Brain microvascular endothelial cell (primary cell): ENCODE data around the gene PKN3.
"Not testable (repeated sequence)": the region's sequence is repeated elsewhere in the genome, so short reads cannot be mapped to it uniquely, and the experiment has no call there.

Source experiments
- DNase-seq: peaks from one replicate; pipeline ENCODE4 v3.0.0-alpha.2; 2020
- H3K27ac ChIP-seq: fragments of 250-450 bp; sonication (Bioruptor Pico); 2 replicates; pipeline ENCODE4 v1.5.1; 2020; ENCODE audit warnings: mild to moderate bottlenecking, moderate library complexity
- H3K27me3 ChIP-seq: fragments of 250-450 bp; sonication (Bioruptor Pico); replicated peaks from 2 replicates; pipeline ENCODE4 v1.5.1; 2020; ENCODE audit warnings: mild to moderate bottlenecking
- H3K36me3 ChIP-seq: fragments of 250-450 bp; sonication (Bioruptor Pico); replicated peaks from 2 replicates; pipeline ENCODE4 v1.5.1; 2020; ENCODE audit warnings: mild to moderate bottlenecking
- H3K4me3 ChIP-seq: 2 replicates; pipeline ENCODE4 v1.5.1; 2011; ENCODE audit warnings: low read depth, mild to moderate bottlenecking, control low read depth, low read length, moderate library complexity
- in situ Hi-C: cut with HindIII; loops from 2 replicates; pipeline ENCODE4 v1.10.0; 2017; ENCODE audit warnings: low sequenced_read_pairs, low pct_ligation_motif_present
- TF ChIP-seq, protein P1 (sequence below): IDR thresholded peaks from 2 replicates; pipeline ENCODE4 v1.5.1; 2011; ENCODE audit warnings: low read depth, mild to moderate bottlenecking, moderate library complexity, low read length, control low read depth, inconsistent platforms; ENCODE audit errors: missing control alignments

Gene PKN3

DNA sequence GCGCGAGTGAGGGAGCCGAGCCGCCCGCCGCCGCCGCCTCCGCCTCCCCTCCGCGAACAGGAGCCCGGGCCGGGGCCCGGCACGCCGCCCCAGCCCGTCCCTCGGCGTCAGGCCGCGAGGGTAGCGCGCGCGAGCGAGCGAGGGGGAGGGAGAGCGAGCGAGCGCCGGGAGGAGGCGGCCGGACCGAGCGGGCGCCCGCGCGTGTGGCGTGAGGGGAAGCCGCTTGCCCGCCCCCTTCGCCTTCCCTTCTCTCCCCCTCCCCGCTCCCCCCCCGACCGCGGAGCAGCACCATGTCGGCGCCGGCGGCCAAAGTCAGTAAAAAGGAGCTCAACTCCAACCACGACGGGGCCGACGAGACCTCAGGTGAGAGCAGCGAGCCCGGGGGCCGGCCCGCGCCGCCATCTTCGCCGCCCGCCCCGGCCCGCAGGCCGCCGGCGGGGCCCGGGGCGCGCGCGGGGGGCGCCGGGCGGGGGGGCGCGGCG lies 13.0 kb upstream of the PKN3 start:
- no peaks in the 10 kb centered on the region for H3K27me3 ChIP-seq
- in situ Hi-C loops, result no loop called here
- H3K36me3 ChIP-seq, result peaks cover 32% of the 10 kb centered on the region
- H3K4me3 ChIP-seq, result peak overlapping the region; percentile 91
- H3K27ac ChIP-seq, result peak overlapping the region; percentile 72
- TF ChIP-seq, protein P1, sequence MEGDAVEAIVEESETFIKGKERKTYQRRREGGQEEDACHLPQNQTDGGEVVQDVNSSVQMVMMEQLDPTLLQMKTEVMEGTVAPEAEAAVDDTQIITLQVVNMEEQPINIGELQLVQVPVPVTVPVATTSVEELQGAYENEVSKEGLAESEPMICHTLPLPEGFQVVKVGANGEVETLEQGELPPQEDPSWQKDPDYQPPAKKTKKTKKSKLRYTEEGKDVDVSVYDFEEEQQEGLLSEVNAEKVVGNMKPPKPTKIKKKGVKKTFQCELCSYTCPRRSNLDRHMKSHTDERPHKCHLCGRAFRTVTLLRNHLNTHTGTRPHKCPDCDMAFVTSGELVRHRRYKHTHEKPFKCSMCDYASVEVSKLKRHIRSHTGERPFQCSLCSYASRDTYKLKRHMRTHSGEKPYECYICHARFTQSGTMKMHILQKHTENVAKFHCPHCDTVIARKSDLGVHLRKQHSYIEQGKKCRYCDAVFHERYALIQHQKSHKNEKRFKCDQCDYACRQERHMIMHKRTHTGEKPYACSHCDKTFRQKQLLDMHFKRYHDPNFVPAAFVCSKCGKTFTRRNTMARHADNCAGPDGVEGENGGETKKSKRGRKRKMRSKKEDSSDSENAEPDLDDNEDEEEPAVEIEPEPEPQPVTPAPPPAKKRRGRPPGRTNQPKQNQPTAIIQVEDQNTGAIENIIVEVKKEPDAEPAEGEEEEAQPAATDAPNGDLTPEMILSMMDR, result no peak
- DNase-seq, result peak; percentile 8

DNA sequence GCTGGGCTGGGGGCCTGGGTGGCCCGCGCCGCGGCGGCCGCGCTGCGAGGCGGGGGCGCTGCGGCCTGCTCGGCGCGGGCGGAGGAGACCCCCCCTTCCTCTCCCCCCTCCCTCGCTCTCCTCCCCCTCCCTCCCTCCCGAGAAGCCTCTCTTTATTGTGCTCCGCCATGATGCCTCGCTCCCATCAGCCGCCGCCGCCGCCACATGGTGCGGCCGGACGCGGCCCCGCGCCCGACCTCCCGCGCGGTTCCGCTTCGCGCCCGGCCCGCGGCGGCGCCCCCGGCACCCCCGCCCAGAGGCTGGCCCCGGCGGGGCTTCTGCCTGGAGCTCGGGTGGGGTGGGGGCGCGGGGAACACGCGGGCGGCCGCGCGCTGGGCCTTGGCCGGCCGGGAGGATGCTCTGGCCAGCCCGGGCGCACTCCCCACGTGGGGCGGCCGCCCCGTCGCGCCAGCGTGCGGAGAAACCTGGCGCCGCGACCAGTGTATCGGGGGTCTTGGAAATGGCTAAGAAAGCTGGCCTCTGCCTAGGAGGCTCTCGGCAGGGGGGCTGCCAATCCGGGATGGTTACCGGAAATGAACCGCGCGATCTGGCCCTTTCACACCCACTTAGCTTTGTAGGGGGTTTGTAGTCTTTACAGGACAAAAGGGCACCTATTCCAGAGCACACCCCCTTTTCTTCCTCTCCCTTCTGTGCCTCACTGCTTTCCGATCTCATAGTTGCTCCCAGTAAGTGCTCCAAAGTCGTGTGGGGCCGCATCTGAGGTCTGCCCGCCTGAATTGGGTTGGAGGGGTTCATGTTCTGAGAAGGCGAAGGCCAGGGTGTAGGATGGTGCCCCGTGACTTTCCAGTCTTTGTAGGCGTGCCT lies 12.3 kb upstream of the PKN3 start:
- peak overlapping the region; percentile 60 for H3K27ac ChIP-seq
- TF ChIP-seq, protein P1, result no peak
- in situ Hi-C loops, result no loop called here
- H3K36me3 ChIP-seq, result peaks cover 34% of the 10 kb centered on the region
- peak overlapping the region; percentile 91 for H3K4me3 ChIP-seq
- DNase-seq, result no peak
- no peaks in the 10 kb centered on the region for H3K27me3 ChIP-seq

DNA sequence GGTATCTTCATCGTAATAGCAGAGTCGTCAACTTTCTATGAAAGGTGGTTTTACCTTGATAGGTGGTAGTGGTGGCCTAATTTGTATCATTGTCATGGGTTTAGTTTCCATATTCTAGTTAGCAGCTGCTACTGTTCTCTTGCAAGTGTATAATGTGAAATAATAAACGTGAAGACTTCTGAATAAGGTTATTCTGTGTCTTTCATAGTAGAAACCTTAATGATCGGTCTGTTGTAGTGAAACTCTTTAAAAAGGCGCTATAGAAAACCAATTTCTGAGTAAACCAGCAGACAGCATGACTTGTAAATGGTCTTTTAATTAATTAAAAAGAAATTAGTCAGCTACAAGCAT lies 11.6 kb upstream of the PKN3 start:
- no peak overlapping the region for H3K27ac ChIP-seq
- DNase-seq, result no peak
- no peaks in the 10 kb centered on the region for H3K27me3 ChIP-seq
- in situ Hi-C loops, result no loop called here
- H3K36me3 ChIP-seq, result peaks cover 37% of the 10 kb centered on the region
- H3K4me3 ChIP-seq, result peak overlapping the region; percentile 91
- TF ChIP-seq, protein P1, result no peak

GRCh38 chr9:128693738-128694137 lies 8.6 kb upstream of the PKN3 start:
- peaks cover 55% of the 10 kb centered on the region for H3K36me3 ChIP-seq
- H3K27me3 ChIP-seq, H3K27ac ChIP-seq, in situ Hi-C loops, H3K4me3 ChIP-seq, DNase-seq: not testable (repeated sequence)

DNA sequence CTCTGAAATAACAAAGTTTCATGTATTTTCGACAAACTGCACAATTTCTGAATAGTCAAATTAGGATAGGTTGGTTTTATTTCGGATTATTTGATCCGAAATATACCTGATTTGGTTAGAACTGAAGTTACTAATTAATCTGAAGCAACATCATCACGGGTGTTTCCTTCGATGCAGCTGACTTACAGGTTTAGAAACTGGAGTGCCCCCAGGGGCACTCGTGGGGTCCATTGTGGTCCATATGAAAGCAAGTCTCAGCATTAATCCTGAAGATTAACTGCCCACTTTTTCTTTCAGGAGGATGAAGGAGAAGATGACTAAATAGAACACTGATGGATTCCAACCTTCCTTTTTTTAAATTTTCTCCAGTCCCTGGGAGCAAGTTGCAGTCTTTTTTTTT lies 8.0 kb upstream of the PKN3 start:
- TF ChIP-seq, protein P1, result no peak
- no peak for DNase-seq
- H3K4me3 ChIP-seq, result no peak overlapping the region
- peaks cover 55% of the 10 kb centered on the region for H3K36me3 ChIP-seq
- H3K27me3 ChIP-seq, result no peaks in the 10 kb centered on the region
- H3K27ac ChIP-seq, result no peak overlapping the region
- in situ Hi-C loops, result no loop called here

DNA sequence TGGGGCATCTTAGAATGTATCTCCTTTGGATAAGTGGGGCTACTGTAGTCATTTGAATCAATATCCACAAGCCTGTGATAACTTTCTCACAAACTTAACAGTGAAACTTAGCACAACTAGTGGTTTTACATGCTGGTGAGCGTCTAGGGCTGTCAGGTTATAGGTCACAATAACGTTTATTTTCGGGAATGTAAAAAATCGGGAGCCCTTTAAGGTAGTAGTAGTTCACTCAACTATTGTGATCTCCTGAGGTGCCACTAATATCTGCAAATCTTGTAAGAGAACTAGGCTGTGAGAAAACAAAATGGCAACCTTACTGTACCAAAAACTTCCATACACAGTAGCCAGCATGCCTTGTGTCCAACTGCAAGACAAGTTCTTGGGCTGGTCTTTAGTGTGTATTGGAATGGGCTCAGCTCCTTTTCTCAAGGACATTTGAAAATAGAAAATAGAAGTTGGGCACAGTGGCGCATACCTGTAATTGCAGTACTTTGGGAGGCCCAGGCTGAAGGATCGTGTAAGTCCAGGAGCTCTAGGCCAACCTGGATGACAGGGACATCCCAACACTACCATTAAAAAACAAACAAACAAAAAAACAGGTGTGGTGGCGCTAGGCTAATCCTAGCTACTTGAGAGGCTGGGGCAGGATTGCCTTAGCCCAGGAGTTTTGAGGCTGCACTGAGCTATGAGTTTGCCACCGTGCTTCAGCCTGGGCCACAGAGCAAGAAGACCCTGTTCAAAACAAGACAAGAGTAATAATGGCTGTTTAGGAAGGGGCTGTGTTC lies 5.2 kb upstream of the PKN3 start:
- Histone ChIP-seq H3K4me3 (no peak overlapping the region), H3K36me3 (peaks cover 43% of the 10 kb centered on the region), H3K27me3 (no peaks in the 10 kb centered on the region), H3K27ac (no peak overlapping the region)
- in situ Hi-C loops, result no loop called here
- TF ChIP-seq, protein P1, result no peak
- DNase-seq, result no peak

GRCh38 chr9:128699096-128699795 lies 3.1 kb upstream of the PKN3 start:
- DNase-seq, in situ Hi-C loops, H3K27me3 ChIP-seq, H3K4me3 ChIP-seq, H3K27ac ChIP-seq: not testable (repeated sequence)
- peaks cover 24% of the 10 kb centered on the region for H3K36me3 ChIP-seq
